ENCODE measurements around the gene WAS.

WAS gene

DNA sequence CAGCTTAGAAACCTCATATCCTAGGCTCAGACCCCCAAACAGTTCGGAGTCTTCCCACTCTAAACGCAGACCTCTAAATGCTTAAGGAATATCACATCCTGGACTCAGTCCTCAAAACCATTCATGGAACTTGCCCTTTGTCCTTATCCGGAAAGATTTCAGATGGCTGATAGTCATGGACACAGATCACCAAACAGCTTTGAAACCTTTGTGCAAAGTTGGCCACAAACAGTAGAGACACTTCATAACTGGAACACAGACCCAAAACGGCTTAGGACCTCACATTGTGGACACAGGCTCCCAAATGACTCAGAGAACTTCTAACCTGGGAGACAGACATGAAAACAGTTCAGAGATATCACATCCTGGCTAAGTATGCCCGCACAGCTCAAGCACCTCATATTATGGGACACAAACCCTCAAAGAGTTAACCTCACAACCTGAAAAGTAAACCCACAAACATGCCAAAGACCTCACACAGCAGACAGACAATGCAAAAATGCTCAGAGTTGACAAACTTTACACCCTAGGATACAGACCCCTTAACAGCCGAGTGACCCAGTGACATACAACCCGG, 28.4 kb downstream of the WAS start:
- no peak for DNase-seq (ENCODE audit: low spot score)

DNA sequence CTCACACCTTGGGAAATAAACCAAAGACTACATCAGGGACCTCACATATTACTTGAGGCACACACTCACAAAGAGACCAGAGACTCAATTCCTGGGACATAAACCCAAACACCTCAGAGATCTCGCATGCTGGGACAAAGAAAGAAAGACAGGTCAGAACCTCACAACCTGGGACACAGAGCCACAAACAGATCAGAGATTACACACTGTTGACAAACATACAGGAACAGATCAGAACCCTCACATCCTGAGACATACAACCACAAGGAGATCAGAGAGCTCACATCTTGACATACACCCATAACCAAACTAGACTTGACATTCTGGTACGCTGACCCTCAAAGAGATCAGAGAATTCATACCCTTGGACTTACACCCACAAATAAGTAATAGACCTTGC, 30.2 kb downstream of the WAS start:
- DNase-seq (ENCODE audit: low spot score): no peak

- DNase-seq (ENCODE audit: low spot score): no peak
Measured at GRCh38 chrX:48714573-48714972, 31.0 kb downstream of the WAS start.

GRCh38 chrX:48715072-48715471, 31.5 kb downstream of the WAS start:
- DNase-seq (ENCODE audit: low spot score): no peak

GRCh38 chrX:48715876-48716502, 32.4 kb downstream of the WAS start:
- DNase-seq (ENCODE audit: low spot score): no peak

GRCh38 chrX:48719958-48720357, 36.4 kb downstream of the WAS start:
- DNase-seq (ENCODE audit: low spot score): no peak

- DNase-seq (ENCODE audit: low spot score): no peak
Measured at GRCh38 chrX:48720577-48721250, 37.1 kb downstream of the WAS start.

DNA sequence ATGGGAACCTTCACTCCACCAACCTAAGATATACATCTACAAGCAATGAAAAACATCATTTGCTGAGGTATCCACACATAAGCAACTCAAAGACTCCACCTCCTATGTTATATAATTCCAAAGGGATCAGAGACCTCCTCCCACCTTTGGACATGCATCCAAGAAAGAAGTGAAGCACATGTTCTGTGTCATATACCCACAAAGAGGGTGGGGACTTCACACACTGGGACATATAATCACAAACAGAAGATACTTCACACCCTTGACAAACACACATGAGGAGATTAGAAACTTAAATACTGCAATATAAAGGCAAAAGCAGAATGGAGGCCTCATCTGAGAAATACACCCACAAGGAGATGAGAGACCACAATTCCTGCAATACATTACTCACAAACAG, 38.3 kb downstream of the WAS start:
- no peak for DNase-seq (ENCODE audit: low spot score)

- DNase-seq (ENCODE audit: low spot score): no peak
Measured at GRCh38 chrX:48726596-48726995, 43.0 kb downstream of the WAS start.

GRCh38 chrX:48728653-48729052, 45.1 kb downstream of the WAS start:
- DNase-seq (ENCODE audit: low spot score): no peak

GRCh38 chrX:48736303-48736702, 52.7 kb downstream of the WAS start:
- DNase-seq (ENCODE audit: low spot score): no peak

DNA sequence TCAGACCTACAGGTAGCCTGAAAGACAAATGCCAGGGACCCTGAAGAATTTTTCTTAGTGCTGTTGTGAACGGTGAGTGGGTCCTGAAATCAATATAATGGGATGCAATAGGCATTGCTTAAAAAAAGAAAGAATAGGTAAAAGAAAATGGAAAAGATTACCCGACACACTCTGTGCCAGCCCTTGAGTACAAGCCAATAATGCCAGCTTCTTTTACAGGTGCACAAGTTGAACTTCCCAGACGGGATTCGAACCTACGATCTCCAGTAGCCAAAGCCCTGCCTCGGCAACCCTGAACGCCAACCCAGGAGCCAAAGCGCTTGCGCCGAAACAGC, 53.2 kb downstream of the WAS start:
- DNase-seq (ENCODE audit: low spot score): no peak

- DNase-seq (ENCODE audit: low spot score): peak; percentile 92
Measured at GRCh38 chrX:48737213-48737938, 53.8 kb downstream of the WAS start.

DNA sequence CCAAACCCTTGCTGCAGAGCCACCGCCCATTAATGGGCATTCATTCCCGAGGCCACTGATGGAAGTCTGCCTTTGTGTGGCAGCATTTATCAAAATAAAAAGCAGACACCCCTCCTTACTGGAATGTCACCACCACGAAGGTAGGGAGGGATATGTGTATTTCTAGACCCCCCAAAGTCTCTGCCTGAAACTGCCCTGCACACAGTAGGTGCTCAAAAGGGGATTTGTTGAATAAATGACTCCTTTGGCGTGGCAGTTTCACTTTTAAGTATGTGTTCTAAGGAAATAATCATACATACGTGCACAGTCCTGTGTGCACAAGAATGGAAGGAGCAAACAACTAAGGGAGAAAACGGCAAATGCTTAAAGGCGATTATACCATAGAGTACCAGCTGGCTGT, 54.3 kb downstream of the WAS start:
- no peak for DNase-seq (ENCODE audit: low spot score)

Measured in COLO829 (cell line).